ENCODE data around the gene NR4A1.

Gene NR4A1

GRCh38 chr12:52035926-52036325, 15.3 kb upstream of the NR4A1 start:
- no peaks in the 10 kb centered on the region for H3K36me3 ChIP-seq (ENCODE audit: control insufficient read depth in 2 of 2, insufficient read depth in 1 of 2, low read length in 2 of 2)
- H3K27ac ChIP-seq (ENCODE audit: extremely low read depth, low read depth, low read length) = no peak overlapping the region
- H3K4me1 ChIP-seq (ENCODE audit: control insufficient read depth, insufficient read depth, low read length) = peaks cover 8% of the 10 kb centered on the region
- POLR2A ChIA-PET = no interaction called here
- no peak overlapping the region for H3K4me3 ChIP-seq (ENCODE audit: low read depth, low read length)
- no peaks in the 10 kb centered on the region for H3K9me3 ChIP-seq (ENCODE audit: control insufficient read depth, insufficient read depth, low read depth, low read length)
- CTCF ChIA-PET = no interaction called here
- TF ChIP-seq OVOL3 (tag by site-specific recombination; IDR thresholded peaks at IDR 0.05) (no peak), RBAK (tag by site-specific recombination; IDR thresholded peaks at IDR 0.05) (no peak), ZNF585B (tag by site-specific recombination; IDR thresholded peaks at IDR 0.05) (no peak), PRDM2 (tag by site-specific recombination; IDR thresholded peaks at IDR 0.05; ENCODE audit: borderline replicate concordance) (no peak), ZNF571 (tag by site-specific recombination; IDR thresholded peaks at IDR 0.05) (no peak), ZNF645 (tag by site-specific recombination; IDR thresholded peaks at IDR 0.05) (no peak), ZNF555 (tag by site-specific recombination; conservative IDR thresholded peaks at IDR 0.05) (no peak), ZNF366 (tag by site-specific recombination; conservative IDR thresholded peaks at IDR 0.05) (no peak), ZNF2 (tag by site-specific recombination; IDR thresholded peaks at IDR 0.05) (no peak), ZNF324 (tag by site-specific recombination; IDR thresholded peaks at IDR 0.05) (no peak), ZBTB26 (tag by site-specific recombination; optimal IDR thresholded peaks at IDR 0.05) (no peak), YY1 (tag by site-specific recombination; IDR thresholded peaks at IDR 0.05) (no peak), ZNF280D (tag by site-specific recombination; IDR thresholded peaks at IDR 0.05) (no peak), ZNF214 (tag by site-specific recombination; IDR thresholded peaks at IDR 0.05; ENCODE audit: borderline replicate concordance) (no peak)
